PC-9 (cell line): ENCODE data around the gene CDK17. TPM values are rescaled to one million over a fixed set of nuclear protein-coding genes. Genes with fewer than 3 reads are reported as not detected.

Experiments
- BruUV-seq: library from RNA; stranded (reverse); fragments of 400-500 nt; replicated peaks from 2 replicates; lab custom pipeline; 2021; lab: Mats Ljungman, UMichigan
- CTCF ChIA-PET: fragments of 300-600 bp; sonication (Branson Sonifier 250); formaldehyde crosslinking; loops from one replicate; lab custom pipeline; 2022; ENCODE audit warnings: antibody characterized with exemption; lab: Charles Lee
- POLR2A ChIA-PET: fragments of 300-600 bp; sonication (Branson Sonifier 250); formaldehyde crosslinking; loops from one replicate; lab custom pipeline; 2022; ENCODE audit warnings: antibody characterized with exemption; ENCODE audit not compliant: unreplicated experiment; lab: Charles Lee
- DNase-seq, 2 experiments: peaks; one replicate each; pipeline versions ENCODE4 v3.0.0 to v3.0.0-alpha.2; 2015 to 2022; ENCODE audit warnings: mixed read lengths in 1 of 2
- H2AFZ ChIP-seq: fragments of 200-600 bp; sonication (generic); 2 replicates; pipeline ENCODE4 v1.8.1; 2017; ENCODE audit warnings: antibody characterized with exemption
- H3F3A ChIP-seq: fragments of 200-600 bp; sonication (generic); 2 replicates; pipeline ENCODE4 v1.8.1; 2017; ENCODE audit warnings: antibody characterized with exemption, mild to moderate bottlenecking, low read depth; ENCODE audit not compliant: insufficient read depth
- H3K27ac ChIP-seq: fragments of 200-600 bp; sonication (generic); 2 replicates; pipeline ENCODE4 v1.6.1; 2016; ENCODE audit warnings: mixed run types
- H3K27me3 ChIP-seq: fragments of 200-600 bp; sonication (generic); 2 replicates; pipeline ENCODE4 v1.6.1; 2016; ENCODE audit warnings: low read depth, mixed run types; ENCODE audit not compliant: insufficient read depth
- H3K36me3 ChIP-seq: fragments of 200-600 bp; sonication (generic); 2 replicates; pipeline ENCODE4 v1.6.1; 2016; ENCODE audit warnings: low read depth, mixed run types
- H3K4me1 ChIP-seq: fragments of 200-600 bp; sonication (generic); replicated peaks from 2 replicates; pipeline ENCODE4 v1.6.1; 2016; ENCODE audit warnings: mixed run types; ENCODE audit not compliant: insufficient read depth
- H3K4me2 ChIP-seq: fragments of 200-600 bp; sonication (generic); 2 replicates; pipeline ENCODE4 v1.6.1; 2017; ENCODE audit warnings: mixed run types
- H3K4me3 ChIP-seq: fragments of 200-600 bp; sonication (generic); 2 replicates; pipeline ENCODE4 v1.6.1; 2016; ENCODE audit warnings: mixed run types
- H3K79me2 ChIP-seq: fragments of 200-600 bp; sonication (generic); 2 replicates; pipeline ENCODE4 v1.6.1; 2017; ENCODE audit warnings: low read depth, mixed run types
- H3K9me2 ChIP-seq: fragments of 200-600 bp; sonication (generic); 2 replicates; pipeline ENCODE4 v1.8.1; 2017; ENCODE audit warnings: mild to moderate bottlenecking; ENCODE audit not compliant: insufficient read depth
- H3K9me3 ChIP-seq: fragments of 200-600 bp; sonication (generic); 2 replicates; pipeline ENCODE4 v1.8.1; 2016; ENCODE audit warnings: low read depth; ENCODE audit not compliant: insufficient read depth
- H4K20me1 ChIP-seq: fragments of 200-600 bp; sonication (generic); 2 replicates; pipeline ENCODE4 v1.8.1; 2017; ENCODE audit not compliant: insufficient read depth
- EZH2 ChIP-seq: fragments of 200-600 bp; sonication (generic); IDR thresholded peaks from 2 replicates; pipeline ENCODE4 v1.8.0; 2017; ENCODE audit warnings: antibody characterized with exemption, low read depth
- intact Hi-C: fragments of 100-400 bp; cut with micrococcal nuclease; formaldehyde crosslinking; loops from one replicate; pipeline ENCODE4 v1.10.0; 2022; ENCODE audit not compliant: unreplicated experiment
- total RNA-seq: library from RNA; stranded (reverse); gene quantifications from 2 replicates; pipeline ENCODE4 v1.2.3, GENCODE V29; 2021
- TF ChIP-seq, protein P1 (sequence below): fragments of 200-600 bp; sonication (generic); conservative IDR thresholded peaks from 2 replicates; pipeline ENCODE4 v1.6.1; 2017; ENCODE audit warnings: mixed run types, antibody characterized with exemption, mild to moderate bottlenecking, moderate library complexity

CDK17 gene
- total RNA-seq, 1 experiment from 2014 or later, result 29.0 TPM

DNA sequence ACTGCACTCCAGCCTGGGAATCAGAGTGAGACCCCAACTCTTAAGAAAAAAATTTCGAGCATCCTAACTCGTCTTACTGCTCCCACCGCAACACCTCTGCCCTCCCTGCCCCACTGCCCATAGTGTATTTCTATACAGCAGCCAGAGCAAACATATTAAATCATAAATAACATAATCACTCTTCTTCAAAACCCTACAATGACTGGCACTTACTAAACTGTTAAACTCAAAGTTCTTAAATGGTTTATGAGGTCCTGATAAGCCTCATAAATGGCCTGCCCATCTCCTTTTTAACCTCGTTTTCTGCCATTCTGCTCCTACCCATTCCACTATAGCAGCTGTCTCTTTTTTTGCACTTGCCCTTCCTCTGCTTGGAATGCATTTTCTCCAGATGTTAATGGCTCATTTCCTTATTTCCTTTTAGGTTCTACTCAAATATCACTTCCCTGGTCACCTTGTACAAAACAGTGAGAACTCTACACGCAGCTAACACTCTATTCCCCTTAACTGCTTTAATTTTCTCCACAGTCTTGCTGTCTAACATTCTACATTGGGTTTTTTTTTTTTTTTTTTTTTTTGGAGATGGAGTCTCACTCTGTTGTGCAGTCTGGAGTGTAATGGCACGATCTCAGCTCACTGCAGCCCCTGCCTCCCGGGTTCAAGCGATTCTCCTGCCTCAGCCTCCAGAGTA is 45.2 kb downstream of the CDK17 start:
- H2AFZ ChIP-seq, result no peak overlapping the region
- intact Hi-C loops, result loop anchor here (5.0 kb wide), 1 partner anchor 42 kb away; no protein-coding TSS in a partner anchor
- ChIA-PET POLR2A (no interaction called here), CTCF (interaction anchor here (0.6 kb wide), 1 partner anchor 11 kb away, joined by 3 read pairs; no protein-coding TSS in a partner anchor)
- H3K4me2 ChIP-seq, result no peak overlapping the region
- peaks cover 31% of the 10 kb centered on the region for H3F3A ChIP-seq
- no peaks in the 10 kb centered on the region for H3K9me2 ChIP-seq
- no peak overlapping the region for H3K4me3 ChIP-seq
- no peaks in the 10 kb centered on the region for H3K27me3 ChIP-seq
- H3K27ac ChIP-seq, result no peak overlapping the region
- H4K20me1 ChIP-seq, result peaks cover 52% of the 10 kb centered on the region
- TF ChIP-seq EZH2, result no peak
- TF ChIP-seq, protein P1, sequence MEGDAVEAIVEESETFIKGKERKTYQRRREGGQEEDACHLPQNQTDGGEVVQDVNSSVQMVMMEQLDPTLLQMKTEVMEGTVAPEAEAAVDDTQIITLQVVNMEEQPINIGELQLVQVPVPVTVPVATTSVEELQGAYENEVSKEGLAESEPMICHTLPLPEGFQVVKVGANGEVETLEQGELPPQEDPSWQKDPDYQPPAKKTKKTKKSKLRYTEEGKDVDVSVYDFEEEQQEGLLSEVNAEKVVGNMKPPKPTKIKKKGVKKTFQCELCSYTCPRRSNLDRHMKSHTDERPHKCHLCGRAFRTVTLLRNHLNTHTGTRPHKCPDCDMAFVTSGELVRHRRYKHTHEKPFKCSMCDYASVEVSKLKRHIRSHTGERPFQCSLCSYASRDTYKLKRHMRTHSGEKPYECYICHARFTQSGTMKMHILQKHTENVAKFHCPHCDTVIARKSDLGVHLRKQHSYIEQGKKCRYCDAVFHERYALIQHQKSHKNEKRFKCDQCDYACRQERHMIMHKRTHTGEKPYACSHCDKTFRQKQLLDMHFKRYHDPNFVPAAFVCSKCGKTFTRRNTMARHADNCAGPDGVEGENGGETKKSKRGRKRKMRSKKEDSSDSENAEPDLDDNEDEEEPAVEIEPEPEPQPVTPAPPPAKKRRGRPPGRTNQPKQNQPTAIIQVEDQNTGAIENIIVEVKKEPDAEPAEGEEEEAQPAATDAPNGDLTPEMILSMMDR, result no peak
- H3K9me3 ChIP-seq, result no peaks in the 10 kb centered on the region
- H3K36me3 ChIP-seq, result no peaks in the 10 kb centered on the region
- DNase-seq, result no peak
- H3K4me1 ChIP-seq, result no peaks in the 10 kb centered on the region
- H3K79me2 ChIP-seq, result peaks cover 96% of the 10 kb centered on the region
- BruUV-seq, result no TSS peak

DNA sequence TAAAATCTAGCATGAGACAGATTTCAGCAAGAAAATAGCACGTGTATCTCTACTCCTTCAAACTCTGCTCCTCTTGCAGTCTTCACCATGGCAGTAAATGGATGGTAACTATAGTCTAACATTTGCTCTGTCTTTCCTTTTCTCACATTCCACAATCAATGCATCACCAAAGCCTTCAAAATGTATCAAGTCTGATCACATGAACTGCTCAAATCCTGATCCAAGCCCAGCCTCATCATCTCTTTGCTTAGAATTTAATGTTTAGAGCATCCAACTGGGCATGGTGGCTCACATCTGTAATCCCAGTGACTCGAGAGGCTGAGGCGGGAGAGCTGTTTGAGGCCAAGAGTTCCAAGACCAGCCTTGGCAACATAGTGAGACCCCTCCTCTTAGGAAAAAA is 45.9 kb downstream of the CDK17 start:
- no TSS peak for BruUV-seq
- DNase-seq, result no peak
- intact Hi-C loops, result loop anchor here (5.0 kb wide), 1 partner anchor 43 kb away; no protein-coding TSS in a partner anchor
- H4K20me1 ChIP-seq, result peaks cover 55% of the 10 kb centered on the region
- H3K4me3 ChIP-seq, result no peak overlapping the region
- H3F3A ChIP-seq, result peaks cover 30% of the 10 kb centered on the region
- H3K4me1 ChIP-seq, result no peaks in the 10 kb centered on the region
- ChIA-PET CTCF (interaction anchor here (0.6 kb wide), 1 partner anchor 11 kb away, joined by 3 read pairs; no protein-coding TSS in a partner anchor), POLR2A (no interaction called here)
- no peak overlapping the region for H3K4me2 ChIP-seq
- TF ChIP-seq, protein P1, result no peak
- no peak for TF ChIP-seq EZH2
- H3K9me3 ChIP-seq, result no peaks in the 10 kb centered on the region
- no peaks in the 10 kb centered on the region for H3K27me3 ChIP-seq
- no peaks in the 10 kb centered on the region for H3K9me2 ChIP-seq
- H3K27ac ChIP-seq, result no peak overlapping the region
- peaks cover 96% of the 10 kb centered on the region for H3K79me2 ChIP-seq
- H3K36me3 ChIP-seq, result no peaks in the 10 kb centered on the region
- H2AFZ ChIP-seq, result no peak overlapping the region

DNA sequence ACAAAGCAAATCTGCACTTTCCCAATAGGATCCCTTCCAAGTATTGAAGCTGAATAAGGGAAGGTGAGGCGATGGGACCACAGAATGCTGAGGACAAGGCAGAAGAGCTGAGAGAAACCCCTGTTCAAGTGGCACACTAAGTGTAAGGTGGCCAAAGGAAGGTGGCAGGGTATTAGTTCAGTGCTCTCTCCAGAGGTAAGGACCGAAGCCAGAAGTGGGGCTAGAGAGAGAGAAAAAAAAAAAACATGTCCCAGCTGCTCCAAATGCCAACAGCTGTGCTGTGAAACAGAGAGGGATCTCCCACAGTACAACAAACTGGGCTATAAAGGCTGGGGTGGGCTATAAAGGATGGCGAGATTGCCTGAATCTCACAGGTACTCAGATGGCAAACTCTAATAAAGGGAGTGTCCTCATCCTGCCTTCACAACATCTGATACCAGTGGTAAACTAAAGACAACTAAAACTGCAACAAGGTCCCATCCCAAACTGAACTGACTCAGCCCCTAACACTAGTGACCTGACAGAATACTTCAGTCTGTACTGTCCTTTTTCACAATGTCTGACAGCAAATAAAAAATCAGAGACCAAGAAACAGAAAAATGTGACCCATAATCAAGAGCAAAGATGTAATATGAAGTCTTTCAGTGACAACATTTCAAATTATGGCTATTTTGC is 47.9 kb downstream of the CDK17 start:
- no peaks in the 10 kb centered on the region for H3K4me1 ChIP-seq
- peaks cover 33% of the 10 kb centered on the region for H3F3A ChIP-seq
- H3K4me3 ChIP-seq, result no peak overlapping the region
- no peaks in the 10 kb centered on the region for H3K9me3 ChIP-seq
- CTCF ChIA-PET, result no interaction called here
- no peak overlapping the region for H2AFZ ChIP-seq
- no peaks in the 10 kb centered on the region for H3K9me2 ChIP-seq
- no TSS peak for BruUV-seq
- intact Hi-C loops, result loop anchor here (5.0 kb wide), 1 partner anchor 45 kb away; no protein-coding TSS in a partner anchor
- no peak for DNase-seq
- POLR2A ChIA-PET, result no interaction called here
- H3K36me3 ChIP-seq, result no peaks in the 10 kb centered on the region
- H3K27ac ChIP-seq, result no peak overlapping the region
- peaks cover 53% of the 10 kb centered on the region for H4K20me1 ChIP-seq
- no peak for TF ChIP-seq EZH2
- TF ChIP-seq, protein P1, result no peak
- H3K27me3 ChIP-seq, result no peaks in the 10 kb centered on the region
- H3K79me2 ChIP-seq, result peaks cover 97% of the 10 kb centered on the region
- no peak overlapping the region for H3K4me2 ChIP-seq
